ENCODE results near the gene CDK6. TPM values are rescaled to one million over a fixed set of nuclear protein-coding genes. Genes with fewer than 3 reads are reported as not detected.

CDK6 gene
- total RNA-seq, 1 experiment from 2014 or later = 41.4 TPM

- Histone ChIP-seq H3K79me2 (ENCODE audit: insufficient read depth, low read length) (peaks cover 52% of the 10 kb centered on the region), H3K4me2 (ENCODE audit: low read length) (peak overlapping the region; percentile 99), H3K27ac (ENCODE audit: low read depth, low read length) (peak overlapping the region; percentile 53), H4K20me1 (ENCODE audit: insufficient read depth) (no peaks in the 10 kb centered on the region), H3K9me2 (ENCODE audit: insufficient read depth) (no peaks in the 10 kb centered on the region), H3K4me1 (ENCODE audit: control insufficient read depth in 1 of 2, insufficient read depth in 2 of 2, low read length in 2 of 2) (peaks cover 12 to 43% of the 10 kb centered on the region in 2 experiments), H3K27me3 (ENCODE audit: insufficient read depth, low read length) (no peaks in the 10 kb centered on the region), H3K9me3 (ENCODE audit: control insufficient read depth in 1 of 2, insufficient read depth in 1 of 2, low read depth in 1 of 2, low read length in 2 of 2) (no peaks in the 10 kb centered on the region), H2AFZ (ENCODE audit: low read depth, low read length, poor library complexity, severe bottlenecking) (no peak overlapping the region), H3K4me3 (replicated peaks in 1 of 2; ENCODE audit: low read depth in 1 of 2, low read length in 2 of 2) (peak overlapping the region; percentile 65 to 77), H3K36me3 (ENCODE audit: control insufficient read depth in 1 of 2, insufficient read depth in 2 of 2, low read length in 2 of 2) (peaks cover 0 to 7% of the 10 kb centered on the region in 2 experiments; a peak in 1 of 4 replicates), H3K9ac (ENCODE audit: low read length) (peak overlapping the region; percentile 82)
- CTCF ChIA-PET = no interaction called here
- no TSS peak for BruUV-seq (replicated peaks)
- intact Hi-C loops (cut with micrococcal nuclease) = loop anchor here (1.0 to 5.0 kb wide), 2 partner anchors 140 to 207 kb away; no protein-coding TSS in a partner anchor
- TF ChIP-seq YY1 (IDR thresholded peaks at IDR 0.05; ENCODE audit: extremely low read depth, insufficient replicate concordance, low read depth, low read length) (no peak), CBX3 (IDR thresholded peaks at IDR 0.05; ENCODE audit: low read depth) (peak; percentile 72; the same call in 1 of the 2 replicates), SP1 (IDR thresholded peaks at IDR 0.05; ENCODE audit: low read depth) (0 out of 2 replicates have a peak, but pooled peaks have one; percentile 29), ZNF274 (IDR thresholded peaks at IDR 0.05; ENCODE audit: low read depth, low read length) (no peak), MAX (IDR thresholded peaks at IDR 0.05) (peak; percentile 84), ZBTB33 (IDR thresholded peaks at IDR 0.05; ENCODE audit: extremely low read depth, insufficient replicate concordance, low read length) (no peak), ATF3 (IDR thresholded peaks at IDR 0.05) (no peak), POLR2A (IDR thresholded peaks at IDR 0.05; ENCODE audit: borderline replicate concordance, extremely low read depth, insufficient read depth, insufficient read length) (no peak), TCF7L2 (IDR thresholded peaks at IDR 0.05; ENCODE audit: borderline replicate concordance, extremely low read depth, insufficient read depth, insufficient read length) (peak; percentile 99), EGR1 (IDR thresholded peaks at IDR 0.05; ENCODE audit: low read depth) (peak; percentile 64), SIN3A (IDR thresholded peaks at IDR 0.05; ENCODE audit: low read depth) (peak; percentile 97), ELF1 (IDR thresholded peaks at IDR 0.05; ENCODE audit: borderline replicate concordance, low read depth) (peak; percentile 85; the same call in 1 of the 2 replicates), ZFX (IDR thresholded peaks at IDR 0.05) (no peak), SRF (IDR thresholded peaks at IDR 0.05; ENCODE audit: low read depth) (no peak), RAD21 (IDR thresholded peaks at IDR 0.05; ENCODE audit: low read depth) (no peak), EZH2phosphoT487 (IDR thresholded peaks at IDR 0.05; ENCODE audit: borderline replicate concordance) (no peak)
- TF ChIP-seq, protein P1, sequence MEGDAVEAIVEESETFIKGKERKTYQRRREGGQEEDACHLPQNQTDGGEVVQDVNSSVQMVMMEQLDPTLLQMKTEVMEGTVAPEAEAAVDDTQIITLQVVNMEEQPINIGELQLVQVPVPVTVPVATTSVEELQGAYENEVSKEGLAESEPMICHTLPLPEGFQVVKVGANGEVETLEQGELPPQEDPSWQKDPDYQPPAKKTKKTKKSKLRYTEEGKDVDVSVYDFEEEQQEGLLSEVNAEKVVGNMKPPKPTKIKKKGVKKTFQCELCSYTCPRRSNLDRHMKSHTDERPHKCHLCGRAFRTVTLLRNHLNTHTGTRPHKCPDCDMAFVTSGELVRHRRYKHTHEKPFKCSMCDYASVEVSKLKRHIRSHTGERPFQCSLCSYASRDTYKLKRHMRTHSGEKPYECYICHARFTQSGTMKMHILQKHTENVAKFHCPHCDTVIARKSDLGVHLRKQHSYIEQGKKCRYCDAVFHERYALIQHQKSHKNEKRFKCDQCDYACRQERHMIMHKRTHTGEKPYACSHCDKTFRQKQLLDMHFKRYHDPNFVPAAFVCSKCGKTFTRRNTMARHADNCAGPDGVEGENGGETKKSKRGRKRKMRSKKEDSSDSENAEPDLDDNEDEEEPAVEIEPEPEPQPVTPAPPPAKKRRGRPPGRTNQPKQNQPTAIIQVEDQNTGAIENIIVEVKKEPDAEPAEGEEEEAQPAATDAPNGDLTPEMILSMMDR (IDR thresholded peaks at IDR 0.05 in 2 of 3, conservative IDR thresholded peaks at IDR 0.05 in 1 of 3; ENCODE audit: borderline replicate concordance in 1 of 3, insufficient read depth in 1 of 3, low read depth in 2 of 3, low read length in 2 of 3) = no peak
- ATAC-seq (no peak; the same call in 1 of the 2 replicates), DNase-seq (ENCODE audit: low read depth, low spot score) (peak; percentile 72)
- RAD21 ChIA-PET (ENCODE audit: low non-redundant PET in 1 of 2, low total read pairs in 2 of 2, uncharacterized antibody in 2 of 2, unreplicated experiment in 2 of 2) = no interaction called here
- POLR2A ChIA-PET = no interaction called here
Observed at GRCh38 chr7:92835261-92835850, 1.0 kb downstream of the CDK6 start.

All from HCT116 (cell line).